GM18526 (cell line): ENCODE measurements around the gene HMCN2.

Source experiments
- POLR2A ChIP-seq: IDR thresholded peaks from 3 replicates; pipeline ENCODE4 v1.6.1; 2011; ENCODE audit not compliant: insufficient read length; ENCODE audit errors: extremely low read depth

Gene HMCN2

DNA sequence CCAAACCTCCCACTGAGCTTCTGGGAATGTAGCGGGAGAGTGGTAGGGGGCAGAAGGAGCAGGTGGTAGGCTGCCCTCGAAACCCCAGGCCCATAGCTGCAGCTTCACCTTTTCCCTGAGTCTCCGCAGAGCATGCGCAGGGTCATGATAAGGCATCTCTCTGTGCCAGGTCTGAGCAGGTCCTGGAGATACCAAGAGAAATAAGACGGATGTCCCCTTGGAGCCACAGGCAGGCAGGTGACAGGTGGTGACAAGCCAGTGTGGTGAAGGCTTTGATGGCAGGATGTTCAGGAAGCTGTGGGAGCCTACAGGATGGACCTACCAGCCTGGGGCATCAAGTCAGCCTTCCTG is 68.1 kb downstream of the HMCN2 start:
- TF ChIP-seq POLR2A: no peak

GRCh38 chr9:130334915-130335314 is 69.4 kb downstream of the HMCN2 start:
- no peak for TF ChIP-seq POLR2A

- TF ChIP-seq POLR2A: no peak
Observed at GRCh38 chr9:130336027-130336610, 70.6 kb downstream of the HMCN2 start.

DNA sequence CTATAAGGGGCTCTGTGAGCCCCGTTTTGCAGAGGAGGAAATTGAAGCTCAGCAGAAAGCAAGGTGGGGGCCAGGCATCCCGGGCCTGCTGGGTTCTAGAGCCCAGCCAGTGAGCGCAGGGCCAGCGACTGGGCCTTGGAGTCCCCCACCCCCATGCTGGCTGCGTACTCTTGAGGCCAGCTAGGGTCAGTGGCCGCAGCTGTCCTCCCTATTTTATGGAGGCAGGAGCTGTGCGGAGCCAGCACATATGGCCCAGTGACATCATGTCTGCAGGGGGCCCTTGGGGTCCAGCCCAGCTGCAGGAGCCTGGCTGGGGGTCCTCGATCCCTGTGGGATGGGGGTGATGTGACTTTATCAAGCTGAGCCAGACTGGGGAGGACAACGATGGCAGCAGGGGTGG is 71.3 kb downstream of the HMCN2 start:
- no peak for TF ChIP-seq POLR2A

DNA sequence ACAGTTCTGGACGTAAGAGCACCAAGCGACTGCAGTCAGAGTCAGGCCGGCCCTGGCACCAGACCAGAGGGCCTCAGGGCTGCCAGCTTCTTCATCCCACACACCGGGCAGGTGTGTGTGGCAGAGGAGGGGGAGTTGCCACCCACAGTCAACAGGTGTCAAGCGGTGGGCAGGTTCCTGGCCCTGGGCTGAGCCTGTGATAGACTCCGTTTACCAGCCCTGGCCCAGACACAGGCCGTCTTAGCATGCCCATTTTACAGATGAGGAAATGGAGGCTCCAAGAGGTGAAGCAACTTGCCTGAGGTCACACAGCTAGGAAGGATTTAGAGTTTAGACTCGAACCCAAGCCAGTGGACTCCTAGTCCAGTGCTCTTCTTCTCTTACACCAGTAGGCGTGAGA is 71.8 kb downstream of the HMCN2 start:
- no peak for TF ChIP-seq POLR2A

GRCh38 chr9:130337784-130338380 is 72.3 kb downstream of the HMCN2 start:
- TF ChIP-seq POLR2A: no peak

DNA sequence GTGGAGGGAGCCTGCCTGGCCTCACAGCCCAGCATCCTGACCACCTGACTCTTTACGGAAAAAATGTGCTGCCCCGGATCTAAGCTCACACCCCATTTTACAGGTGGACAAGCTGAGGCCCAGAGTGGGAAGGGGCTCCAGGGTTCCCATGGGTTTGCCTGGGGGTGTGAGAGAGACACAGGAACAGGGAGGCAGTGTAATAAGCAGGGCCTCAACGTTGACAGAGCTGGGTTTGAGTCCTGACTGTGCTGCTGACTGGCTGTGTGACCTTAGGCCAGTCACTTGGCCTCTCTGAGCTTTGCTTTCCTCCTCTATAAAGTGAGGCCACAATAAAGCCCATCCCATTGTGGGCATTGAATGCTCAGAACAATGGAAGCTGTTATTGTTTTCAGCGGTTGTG is 73.7 kb downstream of the HMCN2 start:
- no peak for TF ChIP-seq POLR2A

GRCh38 chr9:130340011-130340410 is 74.5 kb downstream of the HMCN2 start:
- no peak for TF ChIP-seq POLR2A

DNA sequence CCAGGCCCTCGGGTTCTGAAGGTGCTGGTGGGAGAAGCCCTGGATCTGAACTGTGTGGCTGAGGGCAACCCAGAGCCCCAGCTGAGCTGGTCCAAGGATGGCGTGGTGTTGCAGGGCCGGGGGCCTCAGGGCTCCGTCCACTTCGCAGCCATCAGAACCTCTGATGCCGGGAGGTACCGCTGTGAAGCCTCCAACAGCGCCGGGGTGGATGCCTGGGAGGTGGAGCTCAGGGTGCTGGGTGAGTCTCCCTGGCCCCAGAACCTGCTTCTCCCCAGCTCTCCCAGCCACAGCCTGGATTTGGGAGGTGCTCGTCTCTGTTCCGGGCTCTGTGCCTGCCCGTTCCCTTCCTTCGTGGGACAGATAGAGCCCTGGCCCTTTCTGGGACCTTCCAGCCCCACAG is 75.6 kb downstream of the HMCN2 start:
- TF ChIP-seq POLR2A: no peak

- no peak for TF ChIP-seq POLR2A
Observed at GRCh38 chr9:130341839-130342713, 76.5 kb downstream of the HMCN2 start.

DNA sequence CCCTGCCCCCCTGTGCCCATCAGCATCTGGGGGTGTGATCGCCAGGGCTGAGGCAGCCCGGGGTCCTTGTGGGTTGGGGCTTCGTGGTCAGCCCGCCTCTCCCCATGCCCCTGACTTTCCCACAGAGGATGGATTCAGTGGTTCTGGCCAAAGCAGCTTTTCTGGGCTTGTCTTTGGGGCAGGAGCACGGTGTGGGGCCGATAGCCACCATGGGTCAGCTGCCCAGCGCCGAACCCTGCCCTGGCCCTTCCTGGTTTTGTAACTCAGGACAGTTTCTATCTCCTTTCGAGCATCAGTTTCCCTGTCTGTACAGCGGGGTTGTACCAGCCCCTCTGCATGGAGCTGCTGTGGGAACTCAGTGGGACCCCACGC is 77.1 kb downstream of the HMCN2 start:
- TF ChIP-seq POLR2A: no peak

GRCh38 chr9:130343445-130343918 is 77.9 kb downstream of the HMCN2 start:
- TF ChIP-seq POLR2A: no peak

DNA sequence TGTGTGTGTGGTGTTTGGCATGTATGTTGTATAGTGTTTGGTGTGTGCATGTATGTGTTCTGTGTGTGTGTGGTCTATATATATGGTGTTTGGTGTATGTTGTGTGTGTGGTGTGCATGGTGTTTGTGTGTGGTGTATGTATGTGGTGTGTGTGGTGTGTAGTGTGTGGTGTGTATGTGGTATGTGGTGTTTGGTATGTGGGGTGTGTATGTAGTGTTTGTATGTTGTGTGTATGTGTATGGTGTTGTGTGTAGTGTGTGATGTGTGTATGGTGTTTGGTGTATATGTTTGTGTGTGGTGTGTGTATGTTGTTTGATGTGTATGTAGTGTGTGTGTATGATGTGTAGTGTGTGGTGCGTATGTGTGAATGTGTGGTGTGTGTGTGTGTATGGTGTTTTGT is 78.8 kb downstream of the HMCN2 start:
- no peak for TF ChIP-seq POLR2A

GRCh38 chr9:130345009-130345896 is 79.7 kb downstream of the HMCN2 start:
- TF ChIP-seq POLR2A: no peak

GRCh38 chr9:130345897-130346385 is 80.4 kb downstream of the HMCN2 start:
- TF ChIP-seq POLR2A: no peak

GRCh38 chr9:130346431-130346830 is 80.9 kb downstream of the HMCN2 start:
- TF ChIP-seq POLR2A: no peak

GRCh38 chr9:130347036-130347435 is 81.5 kb downstream of the HMCN2 start:
- TF ChIP-seq POLR2A: no peak
